ENCODE data around the gene DOK6. TPM values are rescaled to one million over a fixed set of nuclear protein-coding genes. Genes with fewer than 3 reads are reported as not detected.
"Not testable (repeated sequence)": the region's sequence is repeated elsewhere in the genome, so short reads cannot be mapped to it uniquely, and the experiment has no call there.

Gene DOK6
- total RNA-seq, 1 donor from 2014 or later: 0.06 TPM

GRCh38 chr18:69658103-69658502 lies 257.4 kb downstream of the DOK6 start:
- no peak overlapping the region for H3K4me3 ChIP-seq (ENCODE audit: low read depth, low read length)
- TF ChIP-seq CTCF (conservative IDR thresholded peaks at IDR 0.05; ENCODE audit: low read depth, low read length): no peak
- no peak for DNase-seq (ENCODE audit: low read depth)

- H3K4me3 ChIP-seq (ENCODE audit: low read depth, low read length): no peak overlapping the region
- DNase-seq (ENCODE audit: low read depth): no peak
- TF ChIP-seq CTCF (conservative IDR thresholded peaks at IDR 0.05; ENCODE audit: low read depth, low read length): no peak
These were observed 258.0 kb downstream of the DOK6 start for GRCh38 chr18:69658685-69659084.

- no peak for DNase-seq (ENCODE audit: low read depth)
- H3K4me3 ChIP-seq (ENCODE audit: low read depth, low read length): no peak overlapping the region
- no peak for TF ChIP-seq CTCF (conservative IDR thresholded peaks at IDR 0.05; ENCODE audit: low read depth, low read length)
These were observed 258.5 kb downstream of the DOK6 start for GRCh38 chr18:69659142-69659651.

GRCh38 chr18:69662090-69662489 lies 261.4 kb downstream of the DOK6 start:
- DNase-seq (ENCODE audit: low read depth): not testable (repeated sequence)

GRCh38 chr18:69664399-69664798 lies 263.7 kb downstream of the DOK6 start:
- TF ChIP-seq CTCF (conservative IDR thresholded peaks at IDR 0.05; ENCODE audit: low read depth, low read length): no peak
- no peak for DNase-seq (ENCODE audit: low read depth)
- no peak overlapping the region for H3K4me3 ChIP-seq (ENCODE audit: low read depth, low read length)

More at GRCh38 chr18:69662090-69662489, 261.4 kb downstream of the DOK6 start:
- not testable (repeated sequence) for H3K4me3 ChIP-seq (ENCODE audit: low read depth, low read length)

GRCh38 chr18:69674292-69674877 lies 273.7 kb downstream of the DOK6 start:
- H3K4me3 ChIP-seq (ENCODE audit: low read depth, low read length): no peak overlapping the region
- DNase-seq (ENCODE audit: low read depth): no peak
- TF ChIP-seq CTCF (conservative IDR thresholded peaks at IDR 0.05; ENCODE audit: low read depth, low read length): no peak

- no peak for DNase-seq (ENCODE audit: low read depth)
- no peak for TF ChIP-seq CTCF (conservative IDR thresholded peaks at IDR 0.05; ENCODE audit: low read depth, low read length)
- no peak overlapping the region for H3K4me3 ChIP-seq (ENCODE audit: low read depth, low read length)
These were observed 274.3 kb downstream of the DOK6 start for GRCh38 chr18:69674966-69675365.
